ENCODE results near the gene SHISA9.

SHISA9 gene

DNA sequence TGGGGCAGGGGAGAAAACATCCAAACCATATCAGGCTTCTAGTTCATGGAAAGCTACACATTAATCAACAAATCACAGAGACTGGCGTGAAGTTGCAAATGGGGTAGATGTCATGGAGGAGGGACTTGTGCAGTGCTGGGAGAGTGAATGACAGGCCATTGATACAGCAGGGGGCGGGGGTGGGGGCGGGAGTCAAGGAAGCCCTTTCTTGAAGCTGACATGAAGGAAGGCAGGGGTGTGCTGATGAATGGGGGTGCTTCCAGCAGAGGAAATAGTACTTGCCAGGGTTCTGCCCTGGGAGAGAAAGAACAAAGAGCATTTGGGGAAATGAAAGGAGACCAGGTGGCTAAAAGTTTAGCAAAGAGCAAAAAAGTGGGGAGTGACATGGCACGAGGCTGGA lies 269.9 kb downstream of the SHISA9 start:
- DNase-seq (ENCODE audit: low read depth, low spot score), result no peak

DNA sequence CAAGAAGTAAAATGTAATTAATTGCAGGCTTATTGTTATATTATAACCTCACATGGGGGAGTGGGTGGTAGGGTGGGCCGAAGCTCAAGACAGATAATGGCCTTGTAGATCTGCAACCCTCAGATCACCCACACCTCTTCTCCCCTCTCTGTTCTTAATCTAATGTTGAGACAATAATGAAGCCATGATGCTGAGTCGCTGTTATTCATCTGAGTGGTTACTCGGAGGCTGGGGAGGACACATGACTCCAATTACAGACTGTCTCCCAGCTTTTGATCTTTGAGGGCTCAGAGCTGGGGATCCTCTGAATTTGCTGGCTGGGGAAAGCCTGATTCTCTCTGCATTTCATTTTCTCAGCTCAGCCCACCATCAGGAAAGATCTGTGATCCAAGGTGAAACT lies 275.3 kb downstream of the SHISA9 start:
- no peak for DNase-seq (ENCODE audit: low read depth, low spot score)

DNA sequence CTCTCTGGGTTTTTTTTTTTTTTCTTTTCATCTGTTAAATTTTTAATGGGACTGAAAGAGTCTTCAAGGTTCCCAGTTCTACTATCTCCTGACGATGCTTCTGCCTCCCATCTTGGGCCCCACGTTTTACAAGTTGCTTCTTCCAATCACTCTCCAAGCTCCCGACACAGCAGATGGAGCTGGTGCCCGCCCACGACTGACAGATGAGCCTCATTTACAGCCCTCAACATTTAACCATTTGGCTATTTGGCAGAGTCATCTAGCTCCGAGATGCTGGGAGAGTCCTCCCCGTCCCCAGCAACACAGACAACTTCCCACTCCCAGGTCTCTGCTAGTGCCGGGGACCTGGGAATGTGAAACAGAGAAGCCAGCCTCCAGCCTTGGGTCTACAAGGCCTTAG lies 276.9 kb downstream of the SHISA9 start:
- DNase-seq (ENCODE audit: low read depth, low spot score), result no peak

DNA sequence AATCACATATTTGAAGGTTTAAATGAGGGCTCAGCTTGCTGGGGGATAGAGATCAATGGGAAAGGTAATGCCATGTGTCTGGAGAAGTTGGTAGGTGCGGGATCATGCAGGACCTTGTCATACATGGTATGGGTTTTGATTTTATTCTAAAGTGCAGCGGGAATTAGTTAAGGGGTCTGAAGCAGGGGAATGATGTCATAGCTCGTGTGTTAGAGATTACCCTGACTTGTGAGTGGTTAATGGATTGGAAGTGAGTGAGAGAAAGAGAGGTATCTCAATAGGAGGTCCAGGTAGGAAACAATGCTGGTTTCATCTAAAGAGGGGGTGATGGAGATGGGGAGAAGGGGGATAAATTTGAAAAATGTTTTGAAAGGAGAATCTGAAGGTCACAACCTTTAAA lies 280.0 kb downstream of the SHISA9 start:
- DNase-seq (ENCODE audit: low read depth, low spot score), result no peak

DNA sequence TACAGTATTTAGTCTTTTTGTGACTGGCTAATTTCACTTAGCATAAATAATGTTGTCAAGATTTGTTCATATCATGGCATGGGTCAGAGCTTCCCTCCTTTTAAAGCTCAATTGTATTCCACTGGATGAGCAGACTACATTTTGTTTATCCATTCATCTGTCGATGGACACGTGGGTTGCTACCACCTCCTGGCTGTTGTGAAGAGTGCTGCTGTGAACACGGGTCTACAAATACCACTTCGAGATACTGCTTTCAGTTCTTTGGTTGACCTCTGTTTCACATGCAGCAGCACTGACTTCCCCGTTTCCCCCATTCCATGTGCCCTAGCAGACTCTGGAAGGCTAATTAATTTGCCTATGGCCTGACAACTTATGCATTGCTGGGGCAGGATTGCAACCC lies 285.4 kb downstream of the SHISA9 start:
- DNase-seq (ENCODE audit: low read depth, low spot score), result no peak

DNA sequence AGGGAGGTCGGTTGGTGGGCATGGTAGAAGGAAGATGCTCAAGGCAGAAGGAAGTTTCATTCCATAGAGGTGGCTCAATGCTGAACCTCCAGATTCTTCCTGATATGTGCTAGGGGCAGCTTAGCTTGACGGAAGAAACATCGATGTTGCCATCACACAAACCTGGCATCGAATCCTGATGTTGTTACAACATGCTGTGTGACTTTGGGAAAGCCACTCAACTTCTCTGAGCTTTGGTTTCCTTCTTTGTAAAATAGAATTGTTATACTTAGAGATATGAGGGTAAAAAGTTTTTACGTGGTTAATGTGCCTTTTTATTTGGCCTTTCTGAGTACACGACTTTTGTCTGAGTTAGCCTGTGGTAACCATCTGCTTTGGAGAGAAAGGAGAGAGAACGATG lies 287.9 kb downstream of the SHISA9 start:
- no peak for DNase-seq (ENCODE audit: low read depth, low spot score)

DNA sequence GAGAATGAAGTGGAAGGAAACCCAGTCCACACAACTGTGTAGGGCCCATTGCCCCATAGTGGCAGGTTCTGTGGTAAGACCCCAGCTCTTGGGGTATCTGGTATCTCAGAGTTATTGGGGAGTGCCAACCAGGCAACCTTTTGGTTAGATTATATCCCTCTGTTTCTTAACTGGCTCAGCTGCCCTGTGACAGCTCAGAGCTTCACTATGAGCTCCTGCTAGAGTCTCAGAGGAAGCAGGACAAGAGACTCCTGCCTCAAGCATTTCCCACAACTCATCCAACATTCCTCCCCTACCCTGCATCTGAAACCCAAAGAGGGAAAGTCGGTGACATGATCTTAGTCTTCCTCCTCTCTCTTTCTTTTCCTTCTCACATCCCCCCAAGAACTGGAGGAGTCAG lies 292.3 kb downstream of the SHISA9 start:
- no peak for DNase-seq (ENCODE audit: low read depth, low spot score)

DNA sequence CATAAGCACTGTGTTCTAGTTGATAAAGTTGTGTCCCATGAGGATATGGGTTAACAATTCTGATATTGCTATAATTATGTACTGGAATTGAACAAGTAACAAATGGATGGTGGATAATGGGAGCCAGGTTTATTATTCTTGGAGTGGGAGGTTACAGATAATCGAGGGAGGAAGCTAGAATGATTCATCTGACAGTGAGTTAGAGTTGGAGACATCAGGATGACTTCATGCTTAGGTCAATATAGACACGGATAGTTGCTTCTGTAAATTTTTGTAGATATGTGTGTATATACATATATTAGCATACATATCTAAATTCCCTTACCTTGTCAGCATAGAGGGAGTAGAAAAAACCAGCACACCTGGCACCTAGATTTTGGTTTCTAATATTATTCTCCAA lies 293.4 kb downstream of the SHISA9 start:
- no peak for DNase-seq (ENCODE audit: low read depth, low spot score)

DNA sequence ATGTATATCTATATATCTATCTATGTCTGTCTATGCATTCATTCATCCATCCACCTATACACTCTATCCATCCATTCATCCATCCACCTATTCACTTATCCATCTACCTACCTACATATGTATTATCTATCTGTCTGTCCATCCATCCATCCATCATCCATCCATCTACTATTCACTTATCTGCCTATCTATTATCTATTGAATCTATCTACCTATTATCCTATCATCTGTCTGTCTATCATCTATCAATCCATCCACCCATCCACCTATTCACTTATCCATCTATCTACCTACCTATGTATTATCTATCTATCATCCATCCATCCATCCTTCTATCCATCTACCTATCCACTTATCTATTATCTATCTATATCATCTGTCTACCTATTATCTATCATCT lies 302.3 kb downstream of the SHISA9 start:
- DNase-seq (ENCODE audit: low read depth, low spot score), result no peak

DNA sequence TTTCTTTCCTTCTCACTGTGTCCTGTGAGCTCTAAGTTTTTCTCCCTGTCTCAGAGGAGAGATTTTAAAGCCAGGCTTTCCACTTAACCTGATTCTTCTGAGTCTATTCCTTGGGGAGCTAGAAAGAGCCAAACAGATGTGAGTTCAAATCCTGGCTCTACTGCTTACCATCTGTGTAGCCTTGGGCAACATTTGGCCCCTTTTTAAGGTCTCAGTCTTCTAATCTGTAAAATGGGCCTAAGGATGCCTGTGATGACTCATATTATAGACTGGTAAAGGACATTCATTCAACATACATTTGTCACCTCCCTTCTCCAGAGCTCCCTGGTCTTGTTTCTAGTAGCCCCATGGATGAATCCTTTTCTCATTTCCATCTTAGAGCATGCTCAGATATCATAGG lies 304.0 kb downstream of the SHISA9 start:
- no peak for DNase-seq (ENCODE audit: low read depth, low spot score)

DNA sequence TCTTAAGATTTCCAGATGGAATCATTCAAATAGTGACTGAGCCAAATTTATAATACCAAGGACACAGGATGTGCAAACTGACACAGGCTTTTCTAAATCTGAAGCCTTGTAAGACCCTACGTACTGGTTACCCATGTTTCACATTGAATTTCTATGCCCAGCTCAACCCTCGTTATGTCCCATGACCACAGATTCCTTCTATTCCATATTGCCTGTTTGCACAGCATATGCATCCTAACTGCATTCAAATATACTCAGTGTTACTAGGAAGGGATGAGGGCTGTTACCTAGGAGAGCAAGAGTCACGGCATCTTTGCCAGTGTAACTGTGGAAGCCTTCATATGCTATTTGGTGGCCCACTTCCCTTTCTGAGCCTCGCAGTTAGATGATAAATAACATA lies 305.2 kb downstream of the SHISA9 start:
- DNase-seq (ENCODE audit: low read depth, low spot score), result no peak

DNA sequence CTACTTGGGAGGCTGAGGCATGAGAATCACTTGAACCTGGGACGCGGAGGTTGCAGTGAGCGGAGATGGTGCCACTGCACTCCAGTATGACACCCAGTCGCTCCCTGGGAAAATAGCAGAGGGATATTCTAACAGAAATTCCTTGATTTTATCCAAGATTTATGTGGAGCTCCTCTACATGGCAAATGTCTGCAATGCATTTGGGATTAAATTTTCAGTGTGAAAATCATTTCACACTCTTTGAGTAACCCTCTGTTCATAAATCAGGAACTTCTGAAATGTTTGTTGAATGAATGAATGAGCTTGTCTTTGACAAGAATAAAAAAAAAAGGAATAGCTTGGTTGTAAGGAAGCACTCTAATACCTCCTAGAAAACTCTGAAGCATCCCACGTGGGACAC lies 305.8 kb downstream of the SHISA9 start:
- DNase-seq (ENCODE audit: low read depth, low spot score), result no peak

DNA sequence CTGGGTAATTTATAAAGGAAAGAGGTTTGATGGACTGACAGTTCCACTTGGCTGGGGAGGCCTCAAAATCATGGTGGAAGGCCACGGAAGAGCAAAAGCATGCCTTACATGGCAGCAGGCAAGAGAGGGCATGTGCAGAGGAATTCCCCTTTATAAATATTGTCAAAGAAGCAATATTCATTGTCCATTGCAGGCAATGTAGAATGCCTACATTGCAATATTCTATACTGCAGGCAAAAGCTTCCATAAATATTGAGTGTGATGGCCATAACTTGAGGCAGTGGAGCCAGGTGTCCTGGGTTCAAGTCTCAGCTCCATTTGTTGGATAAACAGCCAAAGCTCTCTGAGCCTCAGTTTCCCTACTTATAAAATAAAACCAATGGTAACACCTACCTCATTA lies 322.3 kb downstream of the SHISA9 start:
- DNase-seq (ENCODE audit: low read depth, low spot score), result no peak

DNA sequence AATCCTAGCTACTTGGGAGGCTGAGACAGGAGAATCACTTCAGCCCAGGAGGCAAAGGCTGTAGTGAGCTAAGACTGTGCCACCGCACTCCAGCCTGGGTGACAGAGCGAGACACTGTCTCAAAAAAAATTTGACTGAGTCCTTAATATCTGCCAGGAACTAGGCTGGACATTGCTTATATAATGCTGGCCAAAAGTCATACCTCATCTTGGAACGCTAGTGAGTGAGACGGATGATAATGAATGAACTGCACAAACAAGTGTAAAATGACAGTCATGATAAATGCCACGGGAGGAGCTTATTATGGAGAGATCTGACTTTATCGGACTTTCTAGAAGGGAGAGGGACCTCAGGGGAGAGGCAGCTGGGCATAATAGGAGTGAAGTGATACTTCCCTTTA lies 327.6 kb downstream of the SHISA9 start:
- no peak for DNase-seq (ENCODE audit: low read depth, low spot score)

DNA sequence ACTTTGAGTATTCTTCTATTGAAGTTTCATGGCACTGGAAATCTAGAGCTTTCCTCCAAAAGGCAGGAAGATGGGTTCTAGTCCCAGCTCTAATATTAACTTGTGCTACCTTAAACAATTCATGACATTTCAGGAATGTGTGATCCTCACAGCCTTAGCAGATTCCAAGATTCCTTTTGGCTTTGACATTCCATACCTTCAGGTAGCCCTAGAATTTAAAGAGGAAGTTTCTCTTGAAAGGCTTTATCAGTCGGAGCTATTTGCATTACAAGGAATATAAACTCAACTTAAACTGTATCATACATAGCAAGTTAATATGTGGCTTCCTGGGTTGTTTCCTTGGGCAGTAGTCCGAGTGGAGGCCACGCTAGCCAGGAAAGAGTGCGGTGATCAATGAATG lies 330.0 kb downstream of the SHISA9 start:
- DNase-seq (ENCODE audit: low read depth, low spot score), result no peak

DNA sequence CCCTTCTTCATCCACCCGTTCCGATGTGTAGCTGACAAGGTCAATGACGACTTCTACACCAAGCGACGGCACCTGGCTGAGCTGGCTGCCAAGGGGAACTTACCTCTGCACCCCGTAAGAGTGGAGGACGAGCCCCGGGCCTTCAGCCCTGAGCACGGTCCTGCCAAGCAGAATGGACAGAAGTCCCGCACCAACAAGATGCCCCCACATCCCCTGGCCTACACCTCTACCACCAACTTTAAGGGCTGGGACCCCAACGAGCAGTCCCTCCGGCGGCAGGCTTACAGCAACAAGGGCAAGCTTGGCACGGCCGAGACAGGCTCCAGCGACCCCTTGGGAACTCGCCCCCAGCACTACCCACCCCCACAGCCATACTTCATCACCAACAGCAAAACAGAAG lies 333.6 kb downstream of the SHISA9 start:
- no peak for DNase-seq (ENCODE audit: low read depth, low spot score)

DNA sequence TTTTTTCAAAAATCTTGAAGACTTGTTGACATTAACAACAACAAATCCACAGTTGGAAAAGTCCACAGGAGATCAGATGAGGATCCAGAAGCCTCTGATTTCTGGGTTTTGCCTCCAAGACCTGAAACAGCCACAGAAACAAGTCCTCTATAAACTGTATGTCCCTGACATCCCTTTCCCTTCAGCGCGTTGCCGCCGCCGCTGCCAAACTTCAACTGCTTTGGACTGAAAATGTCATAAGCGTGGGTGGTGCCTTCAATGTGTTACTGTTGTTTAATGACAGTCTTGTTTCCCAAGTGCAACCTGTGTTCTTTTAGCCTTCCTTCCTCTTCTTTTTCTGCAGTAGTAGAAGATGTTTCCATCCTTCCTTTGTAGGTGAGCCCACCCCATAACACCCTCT lies 334.9 kb downstream of the SHISA9 start:
- DNase-seq (ENCODE audit: low read depth, low spot score), result no peak

DNA sequence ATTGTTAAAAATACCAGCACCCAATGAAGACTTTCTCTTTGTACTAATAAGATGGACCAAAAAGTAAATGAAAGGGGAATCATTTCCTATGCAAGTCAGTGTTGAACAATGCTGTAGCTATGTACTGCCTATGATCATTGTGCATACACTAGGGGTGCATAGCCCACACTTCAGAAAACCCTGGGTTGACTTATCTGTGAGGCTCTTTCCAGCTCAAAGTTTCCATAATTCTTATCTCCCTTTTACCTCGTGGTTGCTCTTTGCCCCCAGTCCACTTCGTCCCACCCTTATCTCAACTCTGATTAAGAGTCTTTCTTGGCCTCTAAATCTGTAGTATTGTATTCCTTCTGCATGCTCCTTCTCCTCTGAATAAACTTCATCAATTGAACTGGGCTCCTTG lies 336.8 kb downstream of the SHISA9 start:
- no peak for DNase-seq (ENCODE audit: low read depth, low spot score)

DNA sequence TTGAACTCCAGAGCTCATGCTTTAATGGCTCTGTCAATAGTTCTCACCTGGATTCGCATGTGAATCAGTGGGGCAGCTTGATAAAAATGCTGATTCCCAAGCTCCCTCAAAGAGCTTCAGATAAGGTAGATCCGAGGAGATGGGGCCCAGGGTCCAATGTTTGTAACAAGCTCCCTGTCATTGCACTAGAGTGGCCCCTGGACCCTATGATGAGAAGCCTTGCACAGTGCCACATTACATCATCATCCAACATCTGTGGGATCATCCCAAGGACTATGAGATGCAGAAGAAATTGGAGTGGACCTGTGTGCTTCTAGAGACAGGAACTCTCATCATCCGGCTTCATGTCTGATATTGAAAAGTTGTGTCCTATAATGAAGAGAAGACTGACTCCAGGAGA lies 340.8 kb downstream of the SHISA9 start:
- no peak for DNase-seq (ENCODE audit: low read depth, low spot score)

DNA sequence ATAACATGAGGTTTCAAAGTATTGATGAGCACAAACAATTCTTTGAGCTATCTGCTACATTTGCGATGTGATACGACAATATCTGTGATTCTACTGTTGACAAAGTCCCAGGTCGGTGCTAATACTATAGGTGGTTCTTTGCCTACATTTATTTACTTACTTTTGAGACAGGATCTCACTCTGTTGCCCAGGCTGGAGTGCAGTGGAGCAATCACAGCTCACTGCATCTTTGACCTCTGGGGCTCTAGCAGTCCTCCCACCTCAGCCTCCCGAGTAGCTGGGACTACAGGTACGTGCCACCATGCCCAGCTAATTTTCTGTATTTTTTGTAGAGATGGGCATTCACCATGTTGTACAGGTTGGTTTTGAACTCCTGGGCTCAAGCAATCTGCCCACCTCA lies 343.4 kb downstream of the SHISA9 start:
- no peak for DNase-seq (ENCODE audit: low read depth, low spot score)

DNA sequence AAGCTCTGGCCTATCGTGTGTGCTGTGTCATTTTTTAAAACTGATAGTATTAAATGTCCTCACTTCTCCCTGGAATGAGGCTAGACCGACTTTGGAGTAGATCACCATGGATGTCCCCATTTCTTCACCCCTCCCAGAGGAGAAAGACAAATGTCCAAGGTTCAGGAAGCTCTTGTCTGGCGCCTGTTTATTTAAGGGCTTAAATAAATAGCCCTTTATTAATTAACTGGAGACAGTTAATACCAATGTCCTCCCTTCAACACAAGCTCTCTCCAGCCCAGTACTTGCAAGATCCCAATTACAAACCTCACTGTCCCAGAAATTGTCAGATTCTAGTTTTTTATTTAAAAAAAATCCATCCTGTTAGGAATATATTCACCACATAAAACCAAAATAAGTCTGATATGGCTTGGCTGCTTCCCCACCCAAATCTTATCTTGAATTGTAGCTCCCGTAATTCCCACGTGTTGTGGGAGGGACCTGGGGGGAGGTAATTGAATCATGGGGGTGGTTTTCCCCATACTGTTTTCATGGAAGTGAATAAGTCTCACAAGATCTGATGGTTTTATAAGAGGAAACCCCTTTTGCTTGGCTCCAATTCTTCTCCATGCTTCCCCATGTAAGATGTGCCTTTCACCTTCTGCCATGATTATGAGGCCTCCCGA lies 344.4 kb downstream of the SHISA9 start:
- DNase-seq (ENCODE audit: low read depth, low spot score), result no peak

DNA sequence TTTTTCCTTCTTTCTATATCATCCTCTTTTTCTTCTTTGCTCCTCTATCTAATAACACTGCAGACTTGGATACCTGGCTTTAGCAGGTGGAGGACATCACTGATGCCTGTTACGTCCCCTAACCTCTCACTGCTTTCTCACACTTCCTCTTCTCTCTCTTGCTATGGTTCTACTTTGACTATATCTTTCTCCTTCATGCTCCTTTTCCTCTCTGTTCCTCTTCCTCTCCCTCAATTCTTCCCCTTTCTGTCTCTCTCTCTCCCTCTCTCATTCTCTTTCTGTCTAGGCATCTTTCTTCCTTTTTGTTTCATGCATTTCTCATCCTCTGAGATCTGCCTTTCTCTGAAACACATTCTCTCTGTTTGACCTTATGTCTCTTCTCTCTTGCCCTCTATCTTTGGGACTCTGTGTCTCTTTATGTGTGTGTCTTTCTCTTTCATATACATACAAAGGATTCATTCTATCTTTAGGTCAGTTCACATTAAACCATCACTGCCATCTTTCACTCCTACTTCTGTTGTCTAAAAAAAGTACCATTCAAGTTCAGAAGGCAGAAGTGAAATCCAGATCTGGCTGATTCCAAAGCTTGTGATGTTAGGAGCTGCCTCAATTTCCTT lies 353.7 kb downstream of the SHISA9 start:
- no peak for DNase-seq (ENCODE audit: low read depth, low spot score)

DNA sequence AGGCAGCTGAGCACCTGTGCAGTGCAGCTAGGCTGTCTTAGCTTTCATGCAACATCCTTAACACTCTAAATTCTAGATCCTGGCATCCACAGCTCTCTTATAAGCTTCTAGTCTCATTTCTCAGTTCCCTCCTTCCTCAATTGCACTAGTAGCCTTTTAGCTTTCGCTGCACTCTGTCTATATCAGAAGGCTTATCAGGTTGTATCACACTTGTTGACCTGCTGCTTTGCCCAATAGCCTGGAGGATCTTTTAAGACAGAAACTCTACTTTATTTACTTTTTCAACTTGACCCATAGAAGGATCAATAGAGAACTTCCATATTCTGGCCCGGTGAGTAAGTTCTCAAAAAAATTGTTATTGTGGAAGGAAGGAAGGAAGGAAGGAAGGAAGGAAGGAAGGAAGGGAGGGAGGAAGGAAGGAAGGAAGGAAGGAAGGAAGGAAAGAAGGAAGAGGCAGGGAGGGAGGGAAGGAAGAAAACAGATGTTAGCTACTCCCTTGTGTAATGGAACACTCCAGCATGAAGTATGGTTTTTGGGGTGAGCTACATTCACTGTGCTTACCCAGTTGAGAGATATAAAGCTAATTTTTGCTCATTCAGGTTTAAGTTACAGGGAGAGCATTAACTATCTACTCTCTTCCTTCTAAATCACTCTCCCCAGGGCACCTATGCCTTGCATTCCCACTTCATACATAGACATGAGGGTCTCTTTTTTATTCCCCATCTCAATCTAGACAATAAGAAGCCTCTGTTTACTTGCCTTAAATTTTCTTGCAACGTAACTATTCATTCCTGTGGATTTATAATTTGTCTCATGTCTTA lies 361.1 kb downstream of the SHISA9 start:
- DNase-seq (ENCODE audit: low read depth, low spot score), result no peak
